Thyroid gland (tissue), 4 donors: ENCODE measurements around the gene CSH1.

ENCODE experiments used
- POLR2A ChIP-seq, 2 donors: fragments of 450-650 bp; IDR thresholded peaks; one replicate each; pipeline ENCODE4 v1.6.1; 2017; ENCODE audit warnings: antibody characterized with exemption in 2 of 2, mild to moderate bottlenecking in 2 of 2, moderate library complexity in 1 of 2
- TF ChIP-seq, protein P1 (sequence below), 6 experiments: fragments of 200-600 bp in 3 of 6; fragments of 450-650 bp in 3 of 6; sonication (generic) in 3 of 6; IDR thresholded peaks; one replicate each; pipeline ENCODE4 v1.5.1; 2016 to 2019; ENCODE audit warnings: antibody characterized with exemption in 6 of 6, mild to moderate bottlenecking in 2 of 6, inconsistent platforms in 1 of 6, moderate library complexity in 1 of 6

DNA sequence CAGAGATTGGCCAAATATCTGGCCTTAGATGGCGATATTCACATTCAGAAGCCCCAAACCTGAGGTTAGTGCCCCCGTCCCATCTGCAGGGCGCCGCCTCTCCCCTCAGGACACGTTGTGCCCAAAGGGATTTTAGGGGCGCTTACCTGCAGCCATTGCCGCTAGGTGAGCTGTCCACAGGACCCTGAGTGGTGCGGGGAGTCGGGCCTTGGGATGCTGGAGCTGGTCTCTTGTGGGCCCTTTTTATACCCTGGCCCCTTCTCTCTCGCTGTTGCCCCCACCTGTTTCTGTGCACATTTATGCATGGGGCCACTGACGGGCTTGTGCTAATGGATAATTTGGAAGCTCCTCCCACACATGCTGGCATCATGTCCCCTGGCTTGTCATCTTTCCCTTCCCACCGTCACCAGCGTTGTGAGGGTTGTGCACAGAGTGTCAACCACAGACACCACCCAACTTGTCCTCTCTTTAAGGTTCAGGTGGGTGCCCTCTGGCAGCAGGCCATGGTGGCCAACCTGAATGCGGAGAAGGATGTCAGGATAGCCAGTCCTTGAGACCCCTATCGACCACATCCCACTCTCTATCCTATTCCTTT is 14.8 kb upstream of the CSH1 start, which contains the start of gene CSHL1:
- TF ChIP-seq, protein P1, sequence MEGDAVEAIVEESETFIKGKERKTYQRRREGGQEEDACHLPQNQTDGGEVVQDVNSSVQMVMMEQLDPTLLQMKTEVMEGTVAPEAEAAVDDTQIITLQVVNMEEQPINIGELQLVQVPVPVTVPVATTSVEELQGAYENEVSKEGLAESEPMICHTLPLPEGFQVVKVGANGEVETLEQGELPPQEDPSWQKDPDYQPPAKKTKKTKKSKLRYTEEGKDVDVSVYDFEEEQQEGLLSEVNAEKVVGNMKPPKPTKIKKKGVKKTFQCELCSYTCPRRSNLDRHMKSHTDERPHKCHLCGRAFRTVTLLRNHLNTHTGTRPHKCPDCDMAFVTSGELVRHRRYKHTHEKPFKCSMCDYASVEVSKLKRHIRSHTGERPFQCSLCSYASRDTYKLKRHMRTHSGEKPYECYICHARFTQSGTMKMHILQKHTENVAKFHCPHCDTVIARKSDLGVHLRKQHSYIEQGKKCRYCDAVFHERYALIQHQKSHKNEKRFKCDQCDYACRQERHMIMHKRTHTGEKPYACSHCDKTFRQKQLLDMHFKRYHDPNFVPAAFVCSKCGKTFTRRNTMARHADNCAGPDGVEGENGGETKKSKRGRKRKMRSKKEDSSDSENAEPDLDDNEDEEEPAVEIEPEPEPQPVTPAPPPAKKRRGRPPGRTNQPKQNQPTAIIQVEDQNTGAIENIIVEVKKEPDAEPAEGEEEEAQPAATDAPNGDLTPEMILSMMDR (IDR thresholded peaks at IDR 0.05): no peak
- no peak for TF ChIP-seq POLR2A (IDR thresholded peaks at IDR 0.05)
